IMR-90 (cell line): ENCODE measurements around the gene TRIM75.

Experiments
- CHD1 ChIP-seq: IDR thresholded peaks from 2 replicates; pipeline ENCODE4 v1.6.1; 2012; ENCODE audit warnings: low read depth, low read length, improper control_type of control experiment
- CTCF ChIP-seq: conservative IDR thresholded peaks from 2 replicates; pipeline ENCODE4 v1.5.1; 2012; ENCODE audit warnings: mild to moderate bottlenecking, low read depth, low read length, improper control_type of control experiment
- ELK1 ChIP-seq: fragments of 150-350 bp; IDR thresholded peaks from 2 replicates; pipeline ENCODE4 v1.6.1; 2016; ENCODE audit warnings: low read depth, mild to moderate bottlenecking, low read length, moderate library complexity, borderline replicate concordance
- MAFK ChIP-seq: IDR thresholded peaks from 2 replicates; pipeline ENCODE4 v1.6.1; 2012; ENCODE audit warnings: low read depth, low read length, improper control_type of control experiment
- POLR2A ChIP-seq: IDR thresholded peaks from 2 replicates; pipeline ENCODE4 v1.6.1; 2012; ENCODE audit warnings: mild to moderate bottlenecking, low read depth, low read length

- TF ChIP-seq POLR2A (no peak), CTCF (no peak), ELK1 (no peak), CHD1 (no peak), MAFK (no peak)
Observed at GRCh38 chr4:165010991-165011390, 42.7 kb upstream of the TRIM75 start.
